Cerebellar nuclear complex (tissue), 1 donor: ENCODE data around the gene TUBA4A.
A peak's percentile ranks its signal among the peaks of the same experiment; 100 is the strongest.

ENCODE experiments used
- DNase-seq, 2 experiments: peaks; one replicate each; lab custom pipeline; 2025; lab: John Stamatoyannopoulos, UW

The TUBA4A gene

DNA sequence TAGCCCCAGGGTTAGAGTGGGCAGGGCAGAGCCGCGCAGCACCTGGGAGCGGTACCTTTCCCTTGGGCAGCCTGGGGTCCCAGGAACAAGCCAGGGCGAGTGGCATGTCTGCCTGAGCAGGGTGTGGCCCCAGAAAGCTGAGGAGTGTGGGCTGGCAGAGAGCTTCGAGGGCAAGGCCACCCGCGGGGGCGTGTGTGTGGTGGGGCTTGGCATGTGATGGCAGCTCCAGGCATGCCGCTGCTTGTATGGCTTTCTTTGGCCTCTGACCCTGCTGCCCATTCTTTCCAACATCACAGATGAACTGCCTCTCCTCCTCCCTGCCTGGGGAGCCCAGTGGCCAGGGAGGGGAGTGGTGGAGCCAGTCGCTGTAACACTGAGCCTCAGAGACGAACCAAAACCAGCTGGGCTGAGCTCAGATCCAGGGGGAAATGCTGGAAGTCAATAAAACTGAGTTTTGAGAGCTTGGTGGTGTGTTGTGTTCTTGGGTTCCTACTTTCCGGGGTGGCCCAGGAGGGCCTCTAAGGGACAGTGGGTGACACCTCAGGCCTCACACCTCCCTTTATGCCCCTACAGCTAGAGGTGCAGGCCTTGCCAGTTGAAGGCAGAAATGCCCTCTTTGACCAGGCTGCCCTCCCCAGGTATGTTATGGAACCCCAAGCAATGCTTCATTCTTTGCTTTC is 32.9 kb upstream of the TUBA4A start:
- DNase-seq, result no peak

DNA sequence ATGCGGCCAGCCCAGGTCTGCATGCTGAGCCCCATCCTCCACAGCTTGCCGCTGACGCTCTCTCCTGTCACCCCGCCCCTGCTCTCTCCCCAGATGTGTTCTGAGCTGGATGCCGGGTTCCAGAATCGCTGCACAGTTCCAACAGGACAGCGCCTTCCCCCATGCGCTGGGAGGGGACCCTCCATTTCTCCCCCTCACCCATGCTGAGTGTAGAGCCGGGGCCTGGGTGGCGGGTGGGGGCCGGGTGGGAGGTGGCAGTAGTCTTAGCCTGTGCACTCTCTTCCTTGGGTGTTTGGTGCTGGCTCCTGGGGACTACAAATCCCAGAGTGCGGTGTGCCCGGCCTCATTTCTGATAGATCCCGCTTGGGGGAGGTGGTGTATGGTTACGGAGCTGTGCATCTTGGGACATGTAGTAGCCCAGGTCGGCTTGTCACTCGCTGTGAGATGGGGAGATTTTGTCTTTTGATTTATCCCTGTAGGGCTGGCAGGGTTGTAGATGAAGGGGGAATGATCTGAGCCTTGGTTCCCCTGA is 32.2 kb upstream of the TUBA4A start:
- DNase-seq, result peak in 1 of 2 experiments; percentile 14

DNA sequence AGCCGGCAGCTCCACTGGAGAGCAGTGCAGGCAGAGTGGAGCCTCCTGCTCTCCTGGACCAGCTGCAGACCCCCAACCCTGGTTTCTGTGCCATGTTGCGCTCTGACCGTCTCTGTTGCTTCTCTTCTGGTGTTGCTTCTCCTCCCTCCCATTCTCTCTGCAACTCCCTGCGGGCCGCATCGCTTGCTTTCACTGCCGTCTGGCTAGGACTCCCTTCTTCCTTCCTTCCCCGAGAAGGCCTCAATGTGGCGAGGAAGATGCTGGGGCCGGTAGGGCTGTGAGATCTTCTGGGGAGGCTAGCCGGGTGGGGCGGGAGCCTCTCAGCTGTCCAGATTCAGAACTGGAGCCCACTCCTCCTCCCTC is 31.6 kb upstream of the TUBA4A start:
- DNase-seq, result no peak

DNA sequence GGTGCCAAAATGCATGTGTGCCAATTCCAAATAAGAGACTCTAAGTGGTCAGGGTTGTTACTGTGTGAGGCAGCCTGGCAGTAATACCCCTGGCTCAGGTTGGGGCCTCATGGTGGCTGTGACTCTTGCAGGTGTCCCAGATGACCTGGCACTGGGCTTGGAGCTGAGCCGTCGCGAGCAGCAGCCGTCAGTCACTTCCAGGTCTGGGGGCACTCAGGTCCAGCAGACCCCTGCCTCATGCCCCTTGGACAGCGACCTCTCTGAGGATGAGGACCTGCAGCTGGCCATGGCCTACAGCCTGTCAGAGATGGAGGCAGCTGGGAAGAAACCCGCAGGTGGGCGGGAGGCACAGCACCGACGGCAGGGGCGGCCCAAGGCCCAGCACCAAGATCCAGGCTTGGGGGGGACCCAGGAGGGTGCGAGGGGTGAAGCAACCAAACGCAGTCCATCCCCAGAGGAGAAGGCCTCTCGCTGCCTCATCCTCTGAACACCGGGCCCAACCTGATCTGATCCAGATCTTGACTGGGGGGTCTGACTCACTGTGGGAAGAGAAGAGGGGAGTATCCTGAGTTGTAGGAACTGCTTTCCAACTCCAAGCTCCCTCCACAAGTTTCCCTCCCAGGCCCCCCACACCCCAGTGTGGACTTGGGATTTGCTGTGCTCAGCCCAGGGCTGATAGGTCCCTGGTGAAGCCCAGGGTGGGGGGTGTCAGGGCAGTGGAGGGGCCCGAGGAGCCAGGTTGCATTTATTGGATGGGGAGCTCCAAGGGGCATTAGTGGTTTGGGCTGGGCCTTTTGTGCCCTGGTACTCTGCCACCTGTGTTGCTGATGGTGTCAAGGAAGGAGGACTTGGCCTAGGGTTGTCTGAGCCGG is 31.0 kb upstream of the TUBA4A start:
- DNase-seq, result no peak

DNA sequence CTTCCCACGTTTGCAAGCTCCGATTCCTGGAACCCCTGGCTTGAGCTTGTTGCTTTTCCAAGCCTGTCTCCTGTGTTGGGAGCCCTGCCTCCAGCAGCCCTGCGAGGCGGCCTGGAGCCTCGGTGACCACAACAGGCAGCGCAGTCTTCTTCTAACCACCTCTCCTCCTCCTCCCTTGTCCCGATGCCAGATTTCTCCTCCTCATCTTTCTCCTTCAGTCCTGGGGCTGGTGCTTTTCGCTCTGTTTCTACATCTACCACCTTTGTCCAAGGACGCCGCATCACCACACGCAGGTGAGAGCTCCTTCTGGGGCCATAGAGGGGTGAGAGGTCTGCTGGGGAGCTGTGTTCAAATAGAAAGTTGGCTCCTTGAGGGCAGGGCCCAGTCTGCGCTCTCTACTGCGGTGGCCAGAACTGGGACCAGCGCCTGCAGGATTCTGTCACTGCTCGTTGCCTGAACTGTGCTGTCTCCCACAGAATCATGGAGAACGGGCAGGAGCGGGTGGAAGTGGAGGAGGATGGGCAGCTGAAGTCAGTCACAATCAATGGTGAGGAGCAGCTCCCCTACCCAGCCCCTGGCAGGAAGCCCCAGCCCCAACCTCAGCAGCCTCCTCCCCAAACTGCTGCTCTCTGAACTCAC is 29.3 kb upstream of the TUBA4A start:
- no peak for DNase-seq

DNA sequence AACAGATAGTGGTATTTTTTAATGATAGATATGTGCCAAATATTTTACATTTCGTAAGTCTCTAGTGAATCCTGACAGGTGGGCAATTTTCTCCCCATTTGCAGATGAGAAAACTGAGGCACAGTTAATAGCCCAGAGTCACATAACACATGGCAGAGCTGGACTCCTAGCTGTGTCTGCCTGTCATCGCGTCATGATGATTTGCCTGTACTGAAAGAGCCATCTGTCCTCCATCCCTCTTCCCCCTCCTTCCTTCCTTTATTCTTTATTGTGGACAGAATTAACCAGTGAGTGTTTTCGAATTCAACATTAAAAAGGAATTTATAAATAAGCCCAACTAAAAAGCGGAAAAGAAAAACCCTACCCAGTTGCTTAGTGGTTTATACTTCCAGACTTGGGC is 28.7 kb upstream of the TUBA4A start:
- DNase-seq, result no peak

DNA sequence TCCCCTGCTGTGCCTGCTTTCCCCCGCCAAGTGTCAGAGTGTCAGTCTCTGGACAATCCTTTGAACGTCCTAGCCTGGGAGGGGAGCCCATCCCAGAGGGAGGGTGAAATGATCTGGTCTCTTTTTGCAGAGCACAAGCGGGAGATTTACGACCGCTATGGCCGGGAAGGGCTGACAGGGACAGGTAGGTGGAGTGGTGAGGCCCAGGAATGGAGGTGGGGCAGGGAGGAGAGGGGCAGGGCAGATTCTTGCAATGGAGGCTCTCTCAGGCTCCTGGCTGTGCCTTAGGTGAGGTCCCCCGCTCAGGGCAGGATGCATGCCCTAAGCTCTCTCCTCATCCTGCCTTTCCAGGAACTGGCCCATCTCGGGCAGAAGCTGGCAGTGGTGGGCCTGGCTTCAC is 27.9 kb upstream of the TUBA4A start:
- no peak for DNase-seq

DNA sequence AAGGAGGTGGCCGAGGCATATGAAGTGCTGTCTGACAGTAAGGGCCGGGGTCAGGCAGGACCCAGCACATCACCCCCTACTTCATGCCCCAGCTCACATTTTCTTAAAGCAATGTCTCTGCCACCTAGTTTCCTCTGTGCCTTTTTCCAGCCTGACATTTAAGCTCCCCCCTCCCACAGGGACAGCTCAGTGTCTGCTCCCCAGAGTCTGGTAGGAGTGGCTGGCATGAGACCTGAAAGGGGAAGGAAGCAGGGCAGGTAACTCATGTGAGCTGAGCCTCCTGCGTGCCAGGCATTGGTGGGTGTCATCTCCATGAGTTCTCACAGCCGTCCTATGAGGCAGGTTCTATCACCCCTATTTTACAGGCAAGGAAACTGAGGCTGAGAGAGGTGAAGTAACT is 26.9 kb upstream of the TUBA4A start:
- no peak for DNase-seq

DNA sequence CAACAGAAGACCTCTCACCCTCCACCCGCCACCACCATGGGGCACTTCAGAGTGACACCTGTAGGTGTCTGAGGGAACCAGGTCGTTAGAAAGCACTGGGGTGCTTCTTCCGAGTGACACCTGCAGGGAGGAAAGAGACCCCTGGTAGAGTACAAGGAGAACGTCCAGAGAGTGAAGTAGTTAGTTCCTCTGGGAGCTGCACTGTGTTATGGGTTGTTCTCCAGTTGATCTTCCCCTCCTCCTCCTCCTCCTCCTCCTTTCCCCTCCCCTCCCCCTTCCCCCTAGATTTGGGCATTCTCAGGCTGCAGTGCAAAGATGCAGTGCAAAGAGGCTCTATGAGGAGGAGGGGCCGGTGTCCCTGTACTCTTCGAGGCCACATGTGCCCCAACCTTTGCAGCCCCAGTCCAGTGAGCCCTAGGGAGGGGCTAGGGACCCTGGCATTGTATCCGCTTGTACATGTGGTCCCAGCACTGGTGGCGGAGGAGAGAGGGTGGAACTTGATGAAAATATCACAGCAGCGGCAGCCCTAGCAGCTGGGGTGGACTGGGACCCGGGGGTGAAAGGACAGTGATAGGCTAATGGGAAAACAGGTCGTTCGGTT is 26.3 kb upstream of the TUBA4A start:
- DNase-seq, result no peak

DNA sequence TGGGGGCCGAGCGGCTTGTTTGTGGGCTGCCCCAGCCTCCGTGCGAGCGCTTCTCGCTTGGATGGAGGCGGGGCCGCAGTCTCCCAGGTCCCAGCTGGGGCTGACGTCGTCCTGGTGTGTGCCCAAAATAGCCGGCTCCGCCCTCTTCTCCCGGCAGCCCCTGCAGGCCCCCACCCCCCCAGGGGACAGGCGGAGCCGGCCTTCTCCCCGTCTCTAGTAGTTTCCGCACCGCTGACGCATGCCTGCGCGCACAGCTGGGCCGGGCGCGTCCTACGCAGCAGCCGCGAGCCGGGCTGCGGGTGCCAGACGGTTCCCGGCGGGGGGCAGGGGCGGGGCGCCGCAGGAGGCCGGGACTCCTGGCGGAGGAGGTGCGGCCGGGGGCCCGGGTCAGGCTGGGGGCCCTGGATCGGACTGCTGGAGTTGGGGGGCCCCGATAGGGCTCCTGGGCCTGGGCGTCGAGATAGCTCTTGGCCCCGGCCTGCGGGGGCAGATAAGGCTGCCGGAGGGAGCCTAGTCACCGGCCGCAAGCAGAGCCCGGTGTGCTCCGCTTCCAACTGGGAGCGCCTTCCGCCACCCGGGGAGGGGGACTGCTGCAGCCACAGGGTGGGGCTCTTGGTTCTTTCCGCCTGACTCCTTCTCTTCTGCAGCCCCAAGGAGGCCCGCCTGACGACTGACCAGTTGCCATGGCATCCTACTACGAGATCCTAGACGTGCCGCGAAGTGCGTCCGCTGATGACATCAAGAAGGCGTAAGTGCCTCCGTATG is 25.6 kb upstream of the TUBA4A start, which contains the start of gene DNAJB2:
TSS of gene DNAJB2 (plus strand) at position 216 of the 765 bp plus-strand sequence. CDS start at position 684, 468 bp downstream.
- peak; percentile 71 to 98 for DNase-seq

DNA sequence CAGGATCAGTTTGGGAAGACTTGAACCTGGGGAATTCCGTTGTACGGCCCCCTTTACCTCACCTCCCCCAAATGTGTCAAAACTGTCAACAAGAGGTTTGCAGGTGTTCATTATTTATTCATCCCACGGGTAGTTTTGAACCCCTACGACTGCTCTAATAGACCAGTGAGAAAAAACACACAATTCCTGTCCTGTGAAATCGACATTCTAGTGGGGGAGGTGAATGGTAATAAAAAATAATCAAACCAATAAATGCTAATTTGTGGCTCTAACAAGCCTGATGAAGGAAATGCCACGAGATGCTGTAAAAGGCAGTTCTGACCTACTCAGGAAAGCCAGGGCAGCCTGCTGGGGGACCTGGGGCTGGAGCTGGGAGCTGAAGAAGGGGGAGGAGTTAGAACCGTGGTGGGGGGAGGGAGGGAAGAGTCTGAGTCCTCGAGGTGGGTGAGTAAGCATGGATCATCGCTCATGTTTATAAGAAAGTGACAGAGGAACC is 25.0 kb upstream of the TUBA4A start:
- DNase-seq, result peak in 1 of 2 experiments; percentile 69

DNA sequence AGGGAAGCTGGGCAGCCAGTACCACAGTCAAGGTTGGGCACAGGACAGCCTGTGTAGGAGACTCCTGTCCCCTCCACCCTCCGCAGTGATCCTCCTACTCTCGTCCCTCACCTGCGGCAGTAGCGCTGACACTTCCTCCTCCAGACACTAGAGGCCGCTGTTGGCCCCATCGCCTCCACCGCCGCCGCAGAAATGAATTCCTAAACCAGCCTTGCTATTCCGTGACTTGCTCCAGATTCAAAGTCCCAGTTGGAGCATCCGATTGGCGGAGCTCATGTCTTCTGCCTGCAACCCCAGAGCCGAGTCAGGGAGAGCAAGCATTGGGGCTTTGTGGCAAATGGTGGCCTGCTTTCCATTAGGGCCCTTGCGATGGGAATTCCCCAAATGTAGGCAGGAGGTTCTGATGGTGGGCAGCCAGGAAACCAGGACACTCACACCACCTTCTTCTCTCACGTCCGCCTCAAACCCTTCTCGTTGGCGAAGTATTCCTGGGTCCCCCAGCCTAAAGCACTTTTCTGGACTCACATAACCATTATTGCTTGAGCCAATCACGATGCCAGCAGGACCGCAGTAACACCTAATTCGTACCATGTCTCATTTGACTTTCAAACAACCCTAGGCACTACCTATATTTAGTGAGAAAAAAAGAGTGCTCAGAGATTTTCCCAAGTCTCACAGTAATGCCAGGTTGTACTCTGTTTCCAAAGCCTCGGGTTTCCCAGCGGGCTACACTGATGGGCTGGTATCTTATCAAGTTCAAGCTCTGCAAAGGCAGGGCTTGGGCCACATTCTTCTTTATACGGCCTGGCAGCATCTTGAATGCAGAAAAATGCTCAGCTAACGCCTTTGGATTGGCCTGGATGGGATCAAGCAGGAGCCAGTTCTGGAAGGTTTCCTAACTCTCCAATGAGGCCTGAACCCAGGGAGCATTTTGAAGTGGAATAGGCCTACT is 24.3 kb upstream of the TUBA4A start:
- peak in 1 of 2 experiments; percentile 58 for DNase-seq

DNA sequence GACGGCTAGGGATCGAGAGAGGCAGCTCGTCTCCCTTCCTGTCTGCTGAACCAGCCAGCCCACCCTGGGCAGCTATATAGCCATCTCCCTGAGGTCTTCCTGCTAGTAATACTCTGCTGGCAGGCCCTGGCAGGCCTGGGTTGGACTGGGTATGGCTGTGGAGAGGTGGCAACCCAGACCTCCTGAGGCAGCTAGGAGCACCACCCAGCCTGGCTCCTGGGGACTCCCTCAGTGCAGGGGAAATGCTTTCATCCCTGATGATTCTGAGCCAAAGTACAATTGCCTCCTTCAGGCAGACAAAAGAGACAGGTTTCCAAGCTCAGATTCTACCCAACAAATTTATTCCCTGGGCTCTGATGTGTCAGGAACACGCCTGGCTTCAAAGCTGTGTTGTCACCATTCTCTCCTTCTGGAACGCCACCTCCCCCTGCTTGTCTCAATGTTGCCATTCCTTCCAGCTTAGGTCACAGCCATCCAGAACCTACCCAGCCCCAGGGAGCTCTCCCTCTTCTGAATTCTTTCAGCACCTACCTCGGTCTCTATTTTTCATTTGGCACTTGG is 20.7 kb upstream of the TUBA4A start:
- no peak for DNase-seq

DNA sequence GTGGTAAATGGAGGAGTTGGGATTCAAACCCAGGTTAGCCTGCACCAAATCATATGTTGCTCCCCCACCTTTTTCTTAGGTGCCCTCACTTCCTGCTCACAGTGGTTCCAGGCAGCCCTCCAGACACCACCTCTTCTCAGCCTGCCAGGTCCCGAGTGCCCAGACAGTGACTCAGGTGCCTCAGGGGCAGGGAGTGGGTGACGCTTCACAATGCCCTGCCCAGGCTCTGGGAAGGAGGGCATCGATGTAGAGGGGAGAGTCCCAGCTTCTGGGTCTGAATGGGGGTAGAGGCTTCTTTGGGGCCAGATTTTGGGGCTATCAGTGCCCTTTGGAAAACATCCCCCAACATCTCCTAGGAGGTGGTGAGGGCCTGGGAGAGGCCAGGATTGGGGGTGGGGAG is 20.2 kb upstream of the TUBA4A start:
- no peak for DNase-seq

DNA sequence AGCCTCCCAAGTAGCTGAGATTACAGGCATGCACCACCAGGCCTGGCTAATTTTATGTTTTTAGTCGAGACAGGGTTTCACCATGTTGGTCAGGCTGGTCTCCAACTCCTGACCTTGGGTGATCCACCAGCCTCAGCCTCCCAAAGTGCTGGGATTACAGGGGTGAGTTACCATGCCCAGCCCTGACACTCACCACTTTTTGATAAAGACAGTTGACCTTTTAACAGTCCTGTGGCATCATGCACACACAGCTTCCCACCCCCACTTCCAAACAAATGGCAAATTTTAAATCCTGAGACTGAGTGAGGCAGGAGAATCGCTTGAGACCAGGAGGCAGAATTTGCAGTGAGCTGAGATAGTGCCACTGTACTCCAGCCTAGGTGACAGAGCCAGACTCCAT is 19.3 kb upstream of the TUBA4A start:
- DNase-seq, result no peak

DNA sequence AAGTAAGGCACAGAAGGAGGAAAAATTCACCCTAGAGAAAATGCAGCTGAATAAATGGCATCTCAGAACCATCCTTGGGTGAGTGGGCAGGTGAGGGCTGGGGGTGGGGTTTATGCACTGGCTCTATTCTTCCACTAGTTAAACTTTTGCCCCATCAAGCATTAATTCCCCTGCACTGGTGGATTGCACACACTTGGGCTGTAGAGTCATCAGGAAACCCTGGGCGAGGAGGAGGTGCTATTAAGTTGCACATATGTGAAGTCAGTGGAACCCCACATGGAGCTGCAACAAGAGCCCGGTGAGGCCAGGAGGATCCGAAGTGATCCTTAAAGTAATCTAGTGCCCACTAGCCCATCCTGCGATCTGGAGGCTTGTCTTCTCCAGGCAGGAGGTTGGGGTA is 18.6 kb upstream of the TUBA4A start:
- DNase-seq, result no peak

DNA sequence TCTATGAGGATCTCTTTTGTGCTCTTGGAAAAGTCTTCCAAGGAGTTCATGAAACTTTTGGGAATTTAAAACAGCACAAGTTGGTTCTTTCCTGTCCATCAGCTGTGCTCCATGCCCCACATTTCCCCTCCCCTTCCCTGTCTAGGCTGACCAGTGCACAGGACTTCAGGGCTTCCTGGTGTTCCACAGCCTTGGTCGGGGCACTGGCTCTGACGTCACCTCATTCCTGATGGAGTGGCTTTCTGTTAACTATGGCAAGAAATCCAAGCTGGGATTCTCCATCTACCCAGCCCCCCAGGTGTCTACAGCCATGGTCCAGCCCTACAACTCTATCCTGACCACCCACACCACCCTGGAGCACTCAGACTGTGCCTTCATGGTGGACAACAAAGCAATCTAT is 17.3 kb upstream of the TUBA4A start:
- DNase-seq, result no peak

DNA sequence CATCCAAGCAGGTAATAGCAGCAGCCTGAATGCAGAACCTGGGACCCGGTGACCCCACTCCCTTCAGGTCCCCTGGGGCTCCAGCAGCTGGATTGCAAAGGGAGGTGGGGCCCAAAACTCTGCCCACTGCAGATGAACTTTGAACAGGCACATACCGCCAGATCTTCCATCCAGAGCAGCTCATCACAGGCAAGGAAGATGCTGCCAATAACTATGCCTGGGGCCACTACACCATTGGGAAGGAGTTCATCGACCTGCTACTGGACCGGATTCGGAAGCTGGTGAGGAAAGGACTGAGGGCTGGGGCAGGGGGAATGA is 16.3 kb upstream of the TUBA4A start:
- DNase-seq, result no peak

DNA sequence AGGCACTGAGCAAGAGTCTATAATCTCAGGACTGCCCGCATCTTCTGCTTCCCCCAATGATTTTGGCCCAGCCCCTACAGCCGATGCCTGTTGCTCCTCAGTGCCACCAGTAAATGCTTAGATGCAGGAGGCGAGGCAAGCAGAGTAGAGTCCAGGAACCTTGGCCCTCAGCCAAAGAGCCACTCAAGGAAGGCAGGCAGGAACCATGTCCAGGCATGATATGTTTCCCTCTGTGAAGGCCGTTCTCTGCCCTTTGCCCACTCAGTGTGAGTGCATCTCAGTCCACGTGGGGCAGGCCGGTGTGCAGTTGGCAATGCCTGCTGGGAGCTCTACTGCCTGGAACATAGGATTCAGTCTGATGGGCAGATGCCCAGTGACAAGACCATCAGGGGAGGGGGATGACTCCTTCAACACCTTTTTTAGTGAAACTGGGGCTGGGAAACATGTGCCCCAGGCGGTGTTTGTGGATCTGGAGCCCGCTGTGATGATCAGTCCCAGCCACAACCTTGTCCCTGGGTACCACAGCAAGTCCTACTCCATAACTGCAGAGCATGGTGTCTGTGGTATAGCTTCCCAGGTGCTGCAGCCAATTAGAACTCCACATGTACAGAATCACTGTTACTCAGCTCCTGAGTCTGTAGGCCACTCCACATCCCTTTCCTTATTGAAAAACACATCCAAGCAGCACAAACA is 15.8 kb upstream of the TUBA4A start:
- no peak for DNase-seq
